Activated naive CD4-positive, alpha-beta T cell treated with anti-CD3 and anti-CD28 coated beads, Interleukin-2, amount 50 U/mL, for 72 hours (primary cell): ENCODE results near the gene FAM236D. TPM values are rescaled to one million over a fixed set of nuclear protein-coding genes. Genes with fewer than 3 reads are reported as not detected.
"Not testable (repeated sequence)": the region's sequence is repeated elsewhere in the genome, so short reads cannot be mapped to it uniquely, and the experiment has no call there.

Experiments
- ATAC-seq, 2 donors: fragments of 150-1000 bp; cut with Tn5 transposase; 2 replicates each; pipeline ENCODE4 v1.10.0; 2021; ENCODE audit warnings: mild to moderate bottlenecking in 2 of 2, moderate library complexity in 2 of 2
- DNase-seq, 2 donors: peaks; one replicate each; pipeline ENCODE4 v3.0.0; 2021 to 2022; ENCODE audit warnings: low spot score in 2 of 2
- H3K27ac Mint-ChIP-seq, 2 donors: one replicate each; pipeline ENCODE4 v1.8.0; 2022; ENCODE audit warnings: mild to moderate bottlenecking in 2 of 2, mixed read lengths in 2 of 2
- H3K36me3 Mint-ChIP-seq, 2 donors: one replicate each; pipeline ENCODE4 v1.8.0; 2022; ENCODE audit warnings: mixed read lengths in 2 of 2
- H3K9me3 Mint-ChIP-seq, 2 donors: one replicate each; pipeline ENCODE4 v1.8.0; 2022; ENCODE audit warnings: mixed read lengths in 2 of 2
- total RNA-seq, 2 donors: library from RNA; stranded (reverse); gene quantifications; one replicate each; pipeline ENCODE4 v1.2.3, GENCODE V29; 2022

Gene FAM236D
- total RNA-seq, result not detected

GRCh38 chrX:72808110-72808509, at the start of gene FAM236D:
FAM236D (minus strand) TSS chrX:72808210; CDS start chrX:72808110, 100 bp downstream.
- DNase-seq, H3K36me3 Mint-ChIP-seq, H3K27ac Mint-ChIP-seq, H3K9me3 Mint-ChIP-seq, ATAC-seq: not testable (repeated sequence)

DNA sequence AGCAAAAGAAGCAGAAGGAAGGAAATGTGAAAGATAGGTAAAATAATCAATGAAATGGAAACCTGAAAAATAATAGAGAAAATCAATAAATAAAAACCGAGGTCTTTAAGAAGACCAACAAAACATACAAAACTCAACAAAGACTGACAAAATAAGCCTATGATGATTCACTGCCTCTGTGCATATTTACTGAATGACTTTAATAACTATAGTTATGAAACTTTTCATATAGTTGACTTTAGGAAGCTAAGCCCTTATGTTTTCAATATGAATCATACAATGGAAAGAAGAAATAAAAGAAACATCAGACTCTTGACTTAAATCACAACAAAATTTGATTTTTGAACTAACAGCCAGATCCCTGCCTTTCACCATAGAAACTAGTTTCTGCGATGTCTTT, 29.5 kb upstream of the FAM236D start:
- H3K27ac Mint-ChIP-seq, DNase-seq, H3K36me3 Mint-ChIP-seq, H3K9me3 Mint-ChIP-seq: not testable (repeated sequence)
- peak in 1 of 2 donors; percentile 16 for ATAC-seq

DNA sequence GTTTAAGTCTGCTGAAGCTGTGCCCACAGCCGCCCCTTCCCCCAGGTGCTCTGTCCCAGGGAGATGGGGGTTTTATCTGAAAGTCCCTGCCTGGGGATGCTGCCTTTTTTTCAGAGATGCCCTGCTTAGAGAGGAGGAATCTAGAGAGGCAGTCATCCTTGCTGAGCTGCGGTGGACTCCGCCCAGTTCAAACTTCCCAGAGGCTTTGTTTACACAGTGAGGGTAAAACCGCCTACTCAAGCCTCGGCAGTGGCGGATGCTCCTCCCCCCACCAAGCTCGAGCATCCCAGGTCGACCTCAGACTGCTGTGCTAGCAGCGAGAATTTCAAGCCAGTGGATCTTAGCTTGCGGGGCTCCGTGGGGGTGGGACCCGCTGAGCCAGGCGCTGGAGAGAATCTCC, 22.7 kb upstream of the FAM236D start:
- H3K36me3 Mint-ChIP-seq, H3K9me3 Mint-ChIP-seq, DNase-seq, H3K27ac Mint-ChIP-seq, ATAC-seq: not testable (repeated sequence)

DNA sequence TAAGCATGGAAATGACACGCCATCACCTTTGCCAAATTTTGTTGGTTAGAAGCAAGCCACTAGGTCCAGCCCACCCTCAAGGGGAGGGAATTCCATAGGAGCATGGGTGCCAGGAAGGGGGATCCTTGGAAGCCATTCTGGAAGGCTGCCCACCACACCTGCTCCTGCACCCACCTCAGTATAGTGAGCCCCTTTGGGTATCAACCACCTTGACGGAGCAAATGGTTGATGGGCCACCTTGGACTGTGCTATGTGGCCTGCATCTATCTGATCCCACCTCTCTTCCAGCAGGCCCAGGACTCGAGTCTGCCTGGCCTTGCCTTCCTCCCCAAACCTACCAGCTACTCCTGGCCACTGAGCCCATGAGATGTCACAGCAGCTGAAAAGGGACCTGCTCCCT, 17.6 kb downstream of the FAM236D start:
- ATAC-seq, DNase-seq, H3K36me3 Mint-ChIP-seq, H3K9me3 Mint-ChIP-seq, H3K27ac Mint-ChIP-seq: not testable (repeated sequence)

DNA sequence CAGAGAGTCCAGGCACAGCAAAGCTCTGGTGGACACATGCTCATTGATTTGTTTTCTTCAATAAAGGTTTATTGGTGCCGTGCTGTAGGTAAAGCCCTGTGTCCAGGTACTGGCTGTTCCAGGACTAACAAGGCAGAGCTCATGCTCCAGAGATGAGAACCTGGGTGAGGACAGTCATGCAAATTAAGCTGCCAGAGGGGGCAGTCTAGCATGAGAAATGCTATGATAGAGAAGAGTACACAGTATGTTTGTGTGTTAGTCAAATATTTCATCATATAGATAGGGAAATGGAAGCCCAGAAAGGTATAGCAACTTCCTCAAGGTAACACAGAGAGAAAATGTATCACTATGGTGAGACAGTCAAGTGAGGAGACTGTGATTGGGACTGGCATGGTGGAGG, 19.9 kb downstream of the FAM236D start:
- not testable (repeated sequence) for H3K27ac Mint-ChIP-seq, H3K9me3 Mint-ChIP-seq, DNase-seq, ATAC-seq, H3K36me3 Mint-ChIP-seq

DNA sequence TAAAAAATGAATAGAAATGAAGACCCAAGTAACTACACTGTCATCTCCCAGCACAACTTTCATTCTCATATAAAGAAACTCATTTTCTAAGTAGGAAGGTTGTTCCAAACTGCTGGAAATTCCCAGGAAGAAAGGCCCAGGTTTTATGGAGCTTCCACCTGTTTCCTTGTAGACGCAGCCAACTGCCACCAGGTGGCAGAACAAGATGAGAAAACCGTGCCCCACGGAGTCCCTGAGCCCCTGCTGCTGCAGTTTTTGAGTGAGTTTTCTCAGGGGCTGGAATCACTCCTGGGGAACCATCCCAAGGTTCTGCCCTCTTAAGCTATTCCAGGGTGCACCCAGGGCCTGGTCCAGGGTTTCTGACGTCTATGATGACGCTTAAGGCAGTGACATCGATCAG, 24.0 kb downstream of the FAM236D start:
- peak in 1 of 2 donors; percentile 34 for ATAC-seq
- H3K27ac Mint-ChIP-seq, H3K9me3 Mint-ChIP-seq, H3K36me3 Mint-ChIP-seq, DNase-seq: not testable (repeated sequence)

- not testable (repeated sequence) for H3K36me3 Mint-ChIP-seq, ATAC-seq, H3K27ac Mint-ChIP-seq, H3K9me3 Mint-ChIP-seq, DNase-seq
Observed at GRCh38 chrX:72783365-72783936, 24.6 kb downstream of the FAM236D start.

GRCh38 chrX:72782560-72782959, 25.4 kb downstream of the FAM236D start, which contains the start of gene FAM236B:
FAM236B (minus strand) TSS chrX:72782660; CDS start chrX:72782560, 100 bp downstream.
- not testable (repeated sequence) for H3K9me3 Mint-ChIP-seq, H3K36me3 Mint-ChIP-seq, ATAC-seq, DNase-seq, H3K27ac Mint-ChIP-seq

- H3K36me3 Mint-ChIP-seq, H3K9me3 Mint-ChIP-seq, ATAC-seq, H3K27ac Mint-ChIP-seq, DNase-seq: not testable (repeated sequence)
Observed at GRCh38 chrX:72778146-72778545, 29.9 kb downstream of the FAM236D start.

- not testable (repeated sequence) for DNase-seq, H3K9me3 Mint-ChIP-seq, H3K36me3 Mint-ChIP-seq, H3K27ac Mint-ChIP-seq
- peak; percentile 84 to 86 for ATAC-seq
Observed at GRCh38 chrX:72777467-72777790, 30.6 kb downstream of the FAM236D start.

DNA sequence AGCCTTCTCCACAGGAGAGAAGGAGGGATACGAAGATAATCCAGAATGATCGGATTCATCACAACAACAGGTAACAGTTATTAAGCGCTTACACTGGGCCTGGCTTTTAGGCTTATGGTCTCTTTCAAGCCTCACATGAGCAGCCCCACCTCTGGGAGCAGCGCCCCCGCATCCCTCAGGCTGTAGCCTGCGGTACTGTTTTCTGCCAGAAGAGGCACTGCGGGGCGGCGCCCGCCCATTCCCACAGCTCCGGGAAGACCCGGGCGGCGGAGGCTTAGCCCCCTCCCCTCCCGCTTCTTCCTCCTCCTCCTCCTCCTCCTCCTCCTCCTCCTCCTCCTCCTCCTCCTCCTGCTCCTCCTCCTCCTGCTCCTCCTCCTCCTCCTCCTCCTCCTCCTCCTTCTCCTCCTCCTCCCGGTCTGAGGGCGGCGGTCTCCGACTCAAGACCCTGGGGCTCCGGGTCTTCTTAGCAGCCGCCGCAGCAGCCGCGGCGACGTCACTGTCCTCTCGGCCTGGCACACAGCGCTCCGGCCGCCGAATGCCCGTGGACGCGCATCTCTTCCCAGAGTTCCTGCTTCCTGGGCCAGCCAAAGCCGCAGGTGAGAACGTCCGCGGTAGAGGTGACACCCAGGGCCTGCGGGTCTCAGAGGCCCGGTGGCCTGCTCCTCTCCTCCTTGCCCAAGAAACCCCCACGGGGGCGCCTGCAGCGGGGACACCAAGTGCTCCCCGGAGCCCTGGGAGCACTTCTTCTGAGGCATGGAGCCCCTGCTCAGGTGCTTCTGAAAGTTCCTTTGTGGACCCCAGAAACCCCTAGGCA, 31.1 kb downstream of the FAM236D start, which contains the start of gene DMRTC1B:
Gene DMRTC1B, plus strand, starts transcription at position 238 of the 814 bp plus-strand sequence. CDS start 68,246 bp downstream, outside the sequence.
- peak; percentile 80 to 81 for ATAC-seq
- not testable (repeated sequence) for H3K9me3 Mint-ChIP-seq, H3K36me3 Mint-ChIP-seq, H3K27ac Mint-ChIP-seq, DNase-seq

DNA sequence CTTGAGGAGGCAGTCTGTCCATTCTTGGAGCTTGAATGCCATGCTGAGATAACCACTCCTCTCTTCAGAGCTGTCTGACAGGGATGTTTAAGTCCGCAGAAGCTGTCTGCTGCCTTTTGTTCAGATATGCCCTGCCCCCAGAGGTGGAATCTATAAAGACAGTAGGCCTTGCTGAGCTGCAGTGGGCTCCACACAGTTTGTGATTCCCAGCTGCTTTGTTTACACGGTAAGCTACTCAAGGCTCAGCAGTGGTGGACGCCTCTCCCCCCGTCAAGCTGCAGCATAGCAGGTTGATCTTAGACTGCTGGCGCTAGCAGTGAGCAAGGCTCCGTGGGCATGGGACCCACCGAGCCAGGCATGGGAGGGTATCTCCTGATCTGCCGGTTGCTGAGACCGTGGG, 47.6 kb downstream of the FAM236D start:
- not testable (repeated sequence) for DNase-seq, ATAC-seq, H3K27ac Mint-ChIP-seq, H3K36me3 Mint-ChIP-seq, H3K9me3 Mint-ChIP-seq

Other genes starting within 250 kb of the FAM236D start
- gene HDAC8, start 235.4 kb downstream of the FAM236D start, total RNA-seq, result 10 to 100 TPM; 14.4 to 31.2 TPM
- gene PHKA1, start 93.9 kb downstream of the FAM236D start, total RNA-seq, result 1 to 10 TPM; 4.8 to 8.4 TPM
- gene DMRTC1B, start 31.3 kb downstream of the FAM236D start, total RNA-seq, result under 1 TPM in 1 of 2 donors, not detected in 1; 0.21 TPM
- gene FAM236B, start 25.6 kb downstream of the FAM236D start, total RNA-seq, result not detected
- gene FAM236C, start 104.4 kb upstream of the FAM236D start, total RNA-seq, result not detected
- gene FAM236A, start 130.0 kb upstream of the FAM236D start, total RNA-seq, result not detected
- under 1 TPM in 1 of 2 donors, not detected in 1; 0.21 TPM for gene DMRTC1, start 135.6 kb upstream of the FAM236D start, total RNA-seq
- not detected for gene PABPC1L2B, start 194.7 kb upstream of the FAM236D start, total RNA-seq